HG02623 (cell line): ENCODE measurements around the gene TBCC.
"Not testable (repeated sequence)": the region's sequence is repeated elsewhere in the genome, so short reads cannot be mapped to it uniquely, and the experiment has no call there.

Experiments
- ATAC-seq: cut with Tn5 transposase; IDR thresholded peaks from one replicate; pipeline ENCODE4 v1.9.1; 2021; ENCODE audit warnings: moderate library complexity; ENCODE audit not compliant: unreplicated experiment

The TBCC gene

DNA sequence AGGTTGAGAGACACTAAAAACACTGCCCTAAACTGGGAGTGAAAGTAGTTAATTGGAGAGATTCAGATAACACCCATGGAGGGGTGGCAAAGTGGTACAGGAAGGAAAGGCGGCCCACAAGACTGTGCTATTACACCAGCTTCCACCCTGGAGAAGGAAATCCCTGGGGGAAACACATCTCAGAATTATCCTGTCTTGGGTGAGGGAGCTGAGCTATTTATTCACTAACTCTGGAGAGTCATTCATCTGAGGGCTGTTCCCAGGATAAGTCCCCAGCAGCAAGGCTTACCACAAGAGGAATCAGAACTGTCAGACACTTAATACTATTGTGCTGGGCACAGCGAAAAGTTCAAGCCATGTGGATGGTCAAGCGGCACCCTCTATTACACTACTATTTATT, 9.9 kb downstream of the TBCC start:
- no peak for ATAC-seq

DNA sequence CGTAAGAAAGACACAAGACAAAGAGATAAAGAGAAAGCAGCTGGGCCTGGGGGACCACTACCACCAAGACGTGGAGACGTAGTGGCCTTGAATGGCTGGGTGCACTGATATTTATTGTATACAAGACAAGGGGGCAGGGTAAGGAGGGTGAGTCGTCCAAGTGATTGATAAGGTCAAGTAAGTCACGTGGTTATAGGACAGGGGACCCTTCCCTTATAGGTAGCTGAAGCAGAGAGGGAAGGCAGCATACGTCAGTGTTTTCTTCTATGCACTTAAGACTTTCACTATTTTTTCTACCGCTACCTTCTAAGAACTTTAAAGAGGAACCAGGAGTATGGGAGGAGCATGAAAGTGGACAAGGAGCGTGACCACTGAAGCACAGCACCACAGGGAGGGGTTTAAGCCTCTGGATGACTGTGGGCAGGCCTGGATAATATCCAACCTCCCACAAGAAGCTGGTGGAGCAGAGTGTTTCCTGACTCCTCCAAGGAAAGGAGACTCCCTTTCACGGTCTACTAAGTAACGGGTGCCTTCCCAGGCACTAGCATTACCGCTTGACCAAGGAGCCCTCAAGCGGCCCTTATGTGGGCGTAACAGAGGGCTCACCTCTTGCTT, 11.9 kb downstream of the TBCC start:
- ATAC-seq: not testable (repeated sequence)

DNA sequence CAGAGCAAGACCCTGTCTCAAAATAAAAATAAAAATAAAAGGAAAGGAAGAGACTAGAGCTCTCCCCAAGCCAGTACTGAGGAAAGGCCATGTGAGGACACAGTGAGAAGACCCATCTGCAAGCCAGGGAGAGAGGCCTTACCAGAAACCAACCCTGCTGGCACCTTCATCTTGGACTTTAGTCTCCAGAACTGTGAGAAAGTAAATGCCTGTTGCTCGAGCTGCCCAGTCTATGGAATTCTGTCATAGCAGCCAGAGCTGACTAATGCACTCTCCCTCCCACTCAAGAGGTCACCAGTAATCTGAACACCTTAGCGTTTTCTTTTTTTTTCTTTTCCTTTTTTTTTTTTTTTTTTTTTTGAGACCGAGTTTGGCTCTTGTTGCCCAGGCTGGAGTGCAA, 16.2 kb downstream of the TBCC start:
- ATAC-seq: no peak

DNA sequence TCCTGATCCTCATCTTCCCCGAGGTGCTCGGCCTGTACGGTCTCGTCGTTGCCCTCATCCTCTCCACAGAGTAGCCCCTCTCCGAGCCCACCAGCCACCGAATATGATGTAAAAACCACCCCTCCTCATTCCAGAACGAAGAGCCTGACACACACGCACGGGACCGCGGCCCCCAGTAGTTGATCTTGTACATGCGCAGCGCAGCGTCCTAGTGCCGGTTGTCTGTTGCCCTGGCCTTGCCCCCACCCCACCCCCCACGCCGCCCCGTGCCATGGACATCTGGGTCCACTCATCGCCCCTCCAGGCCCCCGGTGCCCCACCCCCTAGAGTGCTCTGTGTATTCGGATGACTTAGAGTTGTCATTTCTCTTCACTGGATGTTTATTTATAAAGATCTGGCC, 18.3 kb downstream of the TBCC start:
- ATAC-seq: no peak

DNA sequence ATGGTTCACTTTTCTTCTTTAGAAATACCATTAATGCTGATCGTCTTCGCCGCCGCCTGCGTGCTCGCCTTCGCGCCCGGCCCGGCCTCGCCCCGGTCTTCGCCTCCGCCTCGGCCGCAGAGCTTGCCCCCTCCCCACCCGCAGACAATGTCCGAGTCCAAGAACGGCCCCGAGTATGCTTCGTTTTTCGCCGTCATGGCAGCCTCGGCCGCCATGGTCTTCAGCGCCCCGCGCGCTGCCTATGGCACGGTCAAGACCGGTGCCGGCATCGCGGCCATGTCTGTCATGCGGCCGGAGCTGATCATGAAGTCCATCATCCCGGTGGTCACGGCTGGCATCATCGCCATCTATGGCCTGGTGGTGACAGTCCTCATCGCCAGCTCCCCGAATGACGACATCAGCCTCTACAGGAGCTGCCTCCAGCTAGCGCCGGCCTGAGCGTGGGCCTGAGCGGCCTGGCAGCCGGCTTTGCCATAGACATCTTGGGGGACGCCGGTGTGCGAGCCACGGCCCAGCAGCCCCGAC, 18.8 kb downstream of the TBCC start:
- ATAC-seq: no peak

DNA sequence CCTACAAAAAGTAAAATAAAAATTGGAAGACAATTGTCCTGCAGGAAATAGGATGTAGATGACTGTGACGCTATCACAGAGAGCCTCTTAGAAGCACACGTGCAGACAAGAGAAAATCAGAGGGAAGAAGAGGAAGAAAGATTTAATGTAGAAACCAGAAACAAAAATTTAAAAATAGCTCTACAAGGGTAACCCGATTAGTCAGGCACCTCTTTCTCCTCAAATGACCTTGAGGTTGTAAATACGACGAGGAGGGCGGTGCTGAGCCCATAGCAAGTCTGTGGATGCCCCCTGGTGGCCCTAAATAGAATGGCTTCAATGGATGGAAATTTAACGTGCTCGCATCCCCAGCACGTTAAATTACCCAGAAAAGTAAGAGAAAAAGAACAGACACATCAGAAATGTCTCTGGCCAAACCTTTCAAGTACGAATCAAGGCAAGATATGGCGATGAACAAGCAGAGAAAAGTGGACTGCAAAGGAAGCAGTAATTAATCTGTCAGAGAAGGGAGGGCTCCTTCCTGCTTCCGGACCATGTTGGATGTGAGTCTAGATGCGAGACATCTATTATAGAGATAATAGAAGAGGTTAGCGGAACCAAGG, 19.3 kb downstream of the TBCC start:
- no peak for ATAC-seq

DNA sequence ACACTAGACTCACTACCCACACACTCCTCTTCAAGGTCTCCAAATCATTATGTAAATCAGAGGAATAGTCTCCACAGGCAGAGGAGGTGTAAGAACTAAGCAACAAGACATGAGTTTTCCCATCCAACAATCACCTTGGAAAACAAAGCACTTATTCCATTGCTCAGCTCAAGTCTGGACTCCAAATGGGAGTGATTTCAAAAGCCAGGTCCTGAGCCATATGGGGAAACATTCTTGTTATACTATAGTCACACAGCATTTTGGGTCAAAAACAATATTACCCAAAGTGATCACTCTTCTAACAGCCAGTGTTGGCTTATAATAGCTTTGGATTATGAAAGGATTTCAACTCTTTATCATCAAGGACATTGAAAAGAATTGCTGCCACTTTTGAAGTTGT, 19.9 kb downstream of the TBCC start:
- ATAC-seq: no peak

DNA sequence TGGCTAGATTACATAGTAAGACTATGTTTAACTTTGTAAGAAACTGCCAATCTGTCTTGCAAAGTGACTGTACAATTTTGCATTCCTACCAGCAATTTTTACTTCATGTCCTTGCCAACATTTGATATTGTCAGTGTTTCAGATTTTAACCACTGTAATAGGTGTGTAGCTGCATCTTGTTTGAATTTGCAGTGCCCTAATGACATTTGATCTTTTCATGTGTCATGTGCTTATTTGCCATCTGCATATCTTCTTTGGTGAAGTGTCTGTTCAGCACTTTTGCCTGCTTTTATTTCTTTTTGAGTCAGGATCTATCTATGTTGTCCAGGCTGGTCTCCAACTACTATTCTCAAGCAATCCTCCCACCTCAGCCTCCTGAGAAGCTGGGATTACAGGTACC, 21.1 kb downstream of the TBCC start:
- no peak for ATAC-seq

DNA sequence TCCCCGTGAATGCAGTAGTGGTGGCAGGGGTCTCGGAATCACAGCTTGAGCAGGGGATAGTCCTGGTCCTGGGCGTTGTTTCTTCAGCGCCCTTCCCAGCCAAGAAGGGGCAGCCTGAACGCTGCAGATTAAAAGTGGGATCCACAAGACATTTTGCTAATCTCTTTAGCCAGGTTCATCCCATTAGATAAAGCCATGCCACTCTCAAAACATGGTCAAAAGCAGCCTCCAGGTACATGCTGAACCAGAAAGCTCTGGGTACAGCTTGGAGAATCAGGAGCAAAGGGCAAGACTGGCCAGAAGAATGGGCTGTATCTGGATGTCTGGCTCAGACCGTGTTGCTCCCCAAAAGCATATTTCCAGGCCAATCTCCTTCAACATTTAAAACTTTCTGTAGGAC, 23.4 kb downstream of the TBCC start, which contains the start of gene PRPH2:
Gene PRPH2, minus strand, starts transcription at position 101 of the 400 bp plus-strand sequence. CDS start 263 bp downstream, outside the sequence.
- ATAC-seq: no peak

DNA sequence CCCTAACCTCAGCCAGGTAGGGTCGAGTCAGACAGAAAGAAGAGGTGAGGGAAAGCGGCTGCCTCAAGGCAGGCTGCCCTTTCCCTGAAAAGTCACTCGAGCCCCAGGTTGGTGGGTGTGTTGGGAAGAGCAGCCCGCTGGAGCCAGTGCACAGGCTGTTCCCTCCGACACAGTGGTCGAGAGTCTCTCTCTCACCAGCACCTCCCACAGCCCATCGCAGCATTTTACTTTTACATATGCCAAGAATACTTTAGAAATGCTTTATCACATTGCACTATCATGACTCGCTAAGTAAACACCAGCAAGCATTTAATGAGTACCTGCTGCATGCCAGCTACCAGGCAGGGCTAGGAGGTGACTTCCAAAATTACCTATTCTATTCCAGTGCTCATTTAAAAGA, 25.2 kb downstream of the TBCC start:
- no peak for ATAC-seq

DNA sequence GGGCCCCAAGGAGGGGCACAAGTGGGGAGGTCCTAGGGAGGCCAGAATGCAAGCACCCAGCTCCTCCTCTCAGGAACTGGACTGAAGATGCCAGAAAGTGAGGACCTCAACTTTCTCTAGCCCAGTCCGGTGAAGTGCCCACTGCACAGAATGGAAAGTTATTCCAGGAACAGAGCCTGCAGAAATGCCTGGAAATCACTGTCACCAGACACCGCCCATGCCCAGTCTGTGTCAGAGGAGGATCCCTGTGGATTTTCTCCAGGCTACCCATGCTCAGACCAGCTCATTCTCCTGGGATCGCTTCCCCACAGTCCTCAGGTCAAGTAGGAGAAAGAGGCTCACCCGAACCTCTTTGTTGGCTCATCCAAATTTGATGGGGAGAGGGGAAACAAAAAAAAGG, 30.0 kb downstream of the TBCC start:
- no peak for ATAC-seq

DNA sequence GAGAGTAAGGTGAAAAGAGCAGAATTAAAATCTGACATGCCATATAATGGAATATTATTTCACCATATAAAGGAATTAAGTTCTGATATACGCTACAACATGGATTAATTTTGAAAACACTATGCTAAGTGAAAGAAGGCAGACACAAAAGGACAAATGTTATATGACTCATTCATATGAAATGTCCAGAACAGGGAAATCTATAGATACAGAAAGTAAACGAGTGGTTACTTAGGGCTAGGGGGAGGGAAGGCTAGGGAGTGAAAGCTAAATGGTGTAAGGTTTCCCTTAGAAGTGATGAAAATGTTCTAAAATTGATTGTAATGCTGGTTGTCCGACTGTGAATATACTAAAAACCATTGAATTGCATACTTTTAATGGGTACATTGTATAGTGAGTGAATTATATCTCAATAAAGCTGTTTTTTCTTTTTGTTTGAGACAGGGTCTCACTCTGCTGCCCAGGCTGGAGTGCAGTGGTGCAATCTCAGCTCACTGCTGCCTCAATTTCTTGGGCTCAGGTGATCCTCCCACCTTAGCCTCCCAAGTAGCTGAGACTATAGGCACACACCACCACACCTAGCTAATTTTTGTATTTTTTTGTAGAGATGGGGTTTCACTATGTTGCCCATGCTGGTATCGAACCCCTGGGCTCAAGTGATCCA, 31.7 kb downstream of the TBCC start:
- ATAC-seq: no peak

DNA sequence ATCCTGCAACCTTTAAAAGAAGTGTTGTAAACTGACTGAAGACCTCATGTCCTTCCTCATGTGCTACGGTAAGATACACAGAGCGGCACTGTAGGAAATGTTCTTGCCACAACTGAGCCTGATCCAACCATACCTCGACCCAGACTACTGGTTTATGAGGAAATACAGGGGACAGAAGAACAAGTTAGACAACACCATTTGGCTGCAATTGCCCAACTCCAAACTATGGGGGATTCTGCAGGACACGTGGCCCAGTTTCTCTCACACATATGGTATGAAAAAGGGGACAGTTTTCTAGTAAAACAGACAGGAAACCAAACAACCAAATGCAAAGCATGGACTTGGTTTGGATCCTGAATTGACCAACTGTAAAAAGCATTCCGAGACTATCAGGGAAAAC, 34.0 kb downstream of the TBCC start:
- ATAC-seq: no peak

DNA sequence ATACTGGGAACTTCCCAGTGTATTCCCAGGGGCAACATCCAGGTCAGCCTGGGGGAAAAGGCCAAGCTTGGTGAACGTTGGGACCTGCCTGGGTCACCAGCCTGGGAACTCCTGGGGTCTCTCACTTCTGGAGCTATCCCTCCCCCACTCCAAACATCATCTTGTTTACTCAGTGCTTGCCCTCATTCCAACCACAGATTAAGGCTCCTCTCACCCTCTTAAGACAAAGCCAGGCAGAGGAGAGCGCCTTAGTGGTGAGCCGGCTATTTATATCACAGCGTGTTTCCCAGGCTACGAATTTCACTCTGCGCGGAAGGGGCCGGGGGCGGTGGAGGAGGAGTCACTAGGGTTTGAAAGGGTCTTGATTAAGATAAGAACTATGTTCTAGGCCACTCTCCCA, 35.6 kb downstream of the TBCC start:
- ATAC-seq: no peak

DNA sequence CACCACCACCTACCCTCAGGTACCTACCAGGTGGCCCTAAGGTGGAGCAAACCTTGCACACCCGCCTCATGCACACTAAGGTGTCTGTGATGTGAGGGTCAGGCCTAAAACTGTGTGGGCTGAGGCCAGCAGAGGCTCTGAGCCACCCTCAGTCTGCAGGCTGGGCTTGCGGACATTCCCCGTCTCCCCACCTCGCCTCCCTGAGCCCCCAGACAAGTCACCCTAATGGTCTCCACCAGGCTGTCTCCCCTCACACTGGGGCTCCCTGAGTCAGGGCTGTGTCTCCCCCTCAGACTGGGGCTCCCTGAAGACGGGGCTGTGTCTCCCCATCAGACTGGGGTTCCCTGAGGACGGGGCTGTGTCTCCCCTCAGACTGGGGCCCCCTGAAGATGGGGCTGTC, 36.0 kb downstream of the TBCC start:
- ATAC-seq: no peak

DNA sequence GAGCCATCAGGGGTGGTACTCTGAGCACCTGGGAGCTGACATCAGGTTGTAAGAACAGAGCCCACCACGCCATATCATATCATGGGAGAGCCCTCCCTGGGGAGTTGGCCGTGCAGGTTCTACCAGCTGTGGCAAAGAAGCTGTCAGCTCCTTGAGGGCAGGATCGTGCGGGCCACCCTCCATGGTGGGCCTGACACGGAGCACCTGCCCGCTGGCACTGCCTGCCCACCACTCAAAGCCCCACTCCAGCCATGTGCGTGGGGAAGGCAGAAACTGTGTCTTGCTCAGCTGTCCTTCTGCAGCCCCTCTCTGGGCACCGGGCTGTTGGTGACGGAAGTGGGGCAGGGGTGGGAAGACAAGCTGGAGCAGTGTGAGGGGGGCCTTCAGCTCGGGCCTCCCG, 37.8 kb downstream of the TBCC start:
- no peak for ATAC-seq

DNA sequence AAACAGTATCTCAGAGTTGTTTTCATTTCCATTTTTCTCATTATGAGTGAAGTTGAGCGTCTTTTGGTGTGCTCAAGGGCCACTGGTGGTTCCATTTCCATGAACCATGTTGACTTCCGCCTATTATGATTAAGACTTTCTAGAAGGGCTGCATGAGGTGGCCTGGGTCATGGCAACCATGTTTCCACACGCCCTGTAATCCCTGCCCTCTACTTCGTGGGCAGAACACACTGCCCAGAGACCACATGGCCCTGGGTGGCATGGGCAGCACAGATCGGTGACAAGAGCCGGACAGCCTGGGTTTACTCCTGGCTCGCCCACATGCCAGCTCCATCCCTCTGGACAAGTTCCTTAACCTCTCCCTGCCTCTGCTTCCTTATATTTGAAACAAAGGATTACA, 38.3 kb downstream of the TBCC start:
- ATAC-seq: no peak

DNA sequence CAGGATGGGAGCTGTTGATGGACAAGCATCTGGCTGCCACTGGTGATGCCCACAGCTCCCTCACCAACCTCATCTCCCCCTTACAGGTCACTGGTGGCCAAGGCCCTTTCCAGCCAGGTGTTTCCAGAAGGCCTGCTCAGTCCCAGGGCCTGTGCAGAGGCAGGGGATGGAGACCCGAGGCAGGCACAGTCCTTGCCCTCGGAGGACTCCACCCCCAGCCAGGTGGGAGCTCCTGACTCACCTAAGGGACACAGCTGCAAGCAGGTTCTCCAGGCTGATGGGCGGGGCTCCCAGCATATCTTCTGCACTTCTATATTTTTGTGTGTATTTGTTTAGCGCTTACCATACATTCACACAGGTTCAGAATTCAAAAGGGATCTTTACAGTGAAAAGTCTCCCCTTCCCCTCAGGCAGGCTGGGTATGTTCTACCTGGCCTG, 40.9 kb downstream of the TBCC start:
- no peak for ATAC-seq

DNA sequence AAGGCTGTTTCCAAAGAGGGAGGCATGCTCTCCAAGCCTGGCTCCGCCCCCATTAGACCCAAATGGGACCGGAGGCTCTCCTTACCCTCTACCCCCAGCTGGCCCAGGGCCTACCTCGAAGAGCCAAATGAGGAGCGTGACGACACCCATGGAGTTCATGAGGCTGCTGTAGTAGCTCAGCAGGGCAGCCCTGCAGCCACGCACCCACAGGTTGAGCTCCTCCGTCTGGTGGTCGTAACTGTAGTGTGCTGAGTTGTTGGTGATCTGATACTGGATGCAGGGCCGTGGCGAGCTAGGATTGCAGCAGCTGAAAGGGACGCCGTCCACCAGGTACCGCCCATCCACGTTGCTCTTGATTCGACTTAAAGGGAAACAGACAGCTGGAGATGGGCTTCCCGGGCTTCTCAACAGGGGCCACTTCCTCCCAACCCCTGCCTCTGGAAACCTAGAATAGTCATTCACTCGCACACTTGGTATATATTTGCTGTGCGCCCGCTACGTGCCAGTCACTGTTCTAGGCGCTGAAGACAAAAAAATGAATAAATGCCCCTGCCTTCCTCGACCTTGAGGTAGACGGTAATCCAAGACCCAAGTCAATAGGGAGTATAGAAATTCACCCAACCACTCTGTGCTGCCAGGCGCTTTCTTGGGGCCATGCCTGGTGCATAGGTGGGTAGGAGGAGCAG, 41.5 kb downstream of the TBCC start:
- ATAC-seq: no peak

DNA sequence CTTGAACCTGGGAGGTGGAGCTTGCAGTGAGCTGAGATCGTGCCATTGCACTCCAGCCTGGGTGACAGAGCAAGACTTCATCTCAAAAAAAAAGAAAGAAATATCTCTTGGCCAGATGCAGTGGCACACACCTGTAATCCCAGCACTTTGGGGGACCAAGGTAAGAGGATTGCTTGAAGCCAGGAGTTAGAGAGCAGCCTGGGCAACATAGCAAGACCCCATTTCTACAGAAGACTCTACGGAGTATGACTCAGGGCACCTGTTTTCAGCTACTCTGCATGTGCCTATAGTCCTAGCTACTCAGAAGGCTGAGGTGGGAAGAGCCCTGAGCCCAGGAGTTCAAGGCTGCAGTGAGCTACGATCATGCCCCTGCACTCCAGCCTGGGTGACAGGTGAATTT, 43.1 kb downstream of the TBCC start:
- ATAC-seq: not testable (repeated sequence)

DNA sequence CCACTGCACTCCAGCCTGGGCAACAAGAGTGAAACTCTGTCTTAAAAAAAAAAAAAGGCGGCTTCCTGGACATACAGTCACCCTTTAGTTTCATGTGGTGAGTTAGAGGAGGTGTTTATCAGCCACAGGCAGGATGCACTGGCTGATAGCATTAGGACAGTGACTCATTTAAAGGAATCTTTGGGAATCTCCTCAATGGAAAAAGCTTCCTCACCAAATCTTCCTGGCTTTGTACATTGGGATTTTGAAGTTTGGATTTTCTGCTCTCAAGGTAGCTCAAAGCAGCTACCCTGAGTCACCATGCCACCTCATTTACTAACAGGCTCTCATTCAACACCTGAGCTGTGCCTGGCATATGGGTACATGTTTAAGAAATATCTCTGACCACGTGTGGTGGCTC, 43.7 kb downstream of the TBCC start:
- no peak for ATAC-seq

DNA sequence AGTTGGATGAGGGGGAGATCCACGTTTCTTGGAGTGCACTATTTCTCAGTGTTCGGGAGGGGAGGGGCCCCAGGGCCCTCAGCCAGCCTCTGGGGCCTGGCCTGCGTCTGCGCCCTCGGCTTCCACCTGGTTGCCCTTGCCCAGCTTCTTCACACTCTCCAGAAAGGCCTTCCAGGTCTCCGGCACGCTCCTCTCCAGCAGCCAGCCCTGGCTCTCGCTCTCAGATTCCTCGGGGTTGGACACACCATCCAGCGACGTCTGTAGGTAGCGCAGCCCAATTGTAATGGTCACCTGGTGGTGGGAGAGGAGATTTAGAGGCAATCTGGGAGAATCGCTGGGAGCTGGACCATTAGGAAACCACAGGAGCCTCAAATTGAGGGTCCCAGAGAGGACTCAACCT, 47.7 kb downstream of the TBCC start:
- ATAC-seq: no peak
